T-helper 9 cell (primary cell): ENCODE measurements around the gene LRRC58.
"Not testable (repeated sequence)": the region's sequence is repeated elsewhere in the genome, so short reads cannot be mapped to it uniquely, and the experiment has no call there.

ENCODE experiments used
- DNase-seq: peaks from one replicate; pipeline ENCODE4 v3.0.0-alpha.2; 2020

LRRC58 gene

GRCh38 chr3:120338517-120338916, 10.6 kb downstream of the LRRC58 start:
- DNase-seq, result no peak

- no peak for DNase-seq
Observed at GRCh38 chr3:120332646-120333045, 16.5 kb downstream of the LRRC58 start.

- no peak for DNase-seq
Observed at GRCh38 chr3:120331076-120331475, 18.1 kb downstream of the LRRC58 start.

- DNase-seq, result no peak
Observed at GRCh38 chr3:120326784-120327183, 22.4 kb downstream of the LRRC58 start.

GRCh38 chr3:120324190-120324589, 25.0 kb downstream of the LRRC58 start:
- no peak for DNase-seq

- not testable (repeated sequence) for DNase-seq
Observed at GRCh38 chr3:120323761-120324160, 25.4 kb downstream of the LRRC58 start.

- no peak for DNase-seq
Observed at GRCh38 chr3:120311863-120312794, 37.0 kb downstream of the LRRC58 start.

- no peak for DNase-seq
Observed at GRCh38 chr3:120306519-120307455, 42.4 kb downstream of the LRRC58 start.

- no peak for DNase-seq
Observed at GRCh38 chr3:120304616-120305015, 44.5 kb downstream of the LRRC58 start.

GRCh38 chr3:120302361-120302760, 46.8 kb downstream of the LRRC58 start:
- no peak for DNase-seq

- DNase-seq, result no peak
Observed at GRCh38 chr3:120300971-120301370, 48.2 kb downstream of the LRRC58 start.

- no peak for DNase-seq
Observed at GRCh38 chr3:120299403-120299802, 49.8 kb downstream of the LRRC58 start.

GRCh38 chr3:120298996-120299395, 50.2 kb downstream of the LRRC58 start:
- DNase-seq, result no peak

- not testable (repeated sequence) for DNase-seq
Observed at GRCh38 chr3:120291552-120291951, 57.6 kb downstream of the LRRC58 start.

- no peak for DNase-seq
Observed at GRCh38 chr3:120289636-120290035, 59.5 kb downstream of the LRRC58 start.

GRCh38 chr3:120286465-120286864, 62.7 kb downstream of the LRRC58 start:
- DNase-seq, result no peak

GRCh38 chr3:120285508-120285841, 63.7 kb downstream of the LRRC58 start:
- no peak for DNase-seq

GRCh38 chr3:120284747-120285507, 64.2 kb downstream of the LRRC58 start, which contains the start of gene GPR156:
GPR156 (minus strand) TSS chr3:120285222; CDS start chr3:120244098, 41,124 bp downstream.
- DNase-seq, result no peak

- no peak for DNase-seq
Observed at GRCh38 chr3:120281261-120281660, 67.9 kb downstream of the LRRC58 start.

- no peak for DNase-seq
Observed at GRCh38 chr3:120280566-120280965, 68.6 kb downstream of the LRRC58 start.

GRCh38 chr3:120280026-120280425, 69.1 kb downstream of the LRRC58 start:
- no peak for DNase-seq

GRCh38 chr3:120276767-120277166, 72.4 kb downstream of the LRRC58 start:
- DNase-seq, result no peak

GRCh38 chr3:120275618-120276017, 73.5 kb downstream of the LRRC58 start:
- no peak for DNase-seq
